Measurements from ENCODE around the gene LUZP2.

LUZP2 gene

DNA sequence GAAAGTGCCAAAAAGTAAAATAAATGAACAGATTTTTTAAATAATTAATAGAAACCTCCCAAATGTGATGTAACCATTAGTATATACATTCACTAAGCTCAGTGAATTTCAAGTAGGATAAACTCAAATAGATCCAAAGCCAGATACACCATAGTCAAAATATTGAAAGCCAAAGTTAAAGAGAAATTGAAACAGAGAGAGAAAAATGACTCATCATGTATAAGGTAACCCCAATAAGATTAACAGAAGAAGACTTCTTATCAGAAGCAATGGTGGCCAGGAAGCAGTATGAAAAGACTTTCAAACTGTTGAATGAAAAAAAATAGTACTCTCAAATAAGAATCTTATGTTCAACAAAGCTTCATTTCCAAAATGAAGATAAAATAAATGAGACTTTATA lies 70.5 kb downstream of the LUZP2 start:
- Histone ChIP-seq H3K27me3 (replicated peaks; ENCODE audit: control insufficient read depth, insufficient read depth, low read length) (no peaks in the 10 kb centered on the region), H3K36me3 (ENCODE audit: control insufficient read depth, insufficient read depth, low read length) (no peaks in the 10 kb centered on the region), H3K4me3 (replicated peaks; ENCODE audit: low read depth, low read length) (no peak overlapping the region)
- DNase-seq (ENCODE audit: extremely low read depth, insufficient read length), result no peak
- TF ChIP-seq, protein P1, sequence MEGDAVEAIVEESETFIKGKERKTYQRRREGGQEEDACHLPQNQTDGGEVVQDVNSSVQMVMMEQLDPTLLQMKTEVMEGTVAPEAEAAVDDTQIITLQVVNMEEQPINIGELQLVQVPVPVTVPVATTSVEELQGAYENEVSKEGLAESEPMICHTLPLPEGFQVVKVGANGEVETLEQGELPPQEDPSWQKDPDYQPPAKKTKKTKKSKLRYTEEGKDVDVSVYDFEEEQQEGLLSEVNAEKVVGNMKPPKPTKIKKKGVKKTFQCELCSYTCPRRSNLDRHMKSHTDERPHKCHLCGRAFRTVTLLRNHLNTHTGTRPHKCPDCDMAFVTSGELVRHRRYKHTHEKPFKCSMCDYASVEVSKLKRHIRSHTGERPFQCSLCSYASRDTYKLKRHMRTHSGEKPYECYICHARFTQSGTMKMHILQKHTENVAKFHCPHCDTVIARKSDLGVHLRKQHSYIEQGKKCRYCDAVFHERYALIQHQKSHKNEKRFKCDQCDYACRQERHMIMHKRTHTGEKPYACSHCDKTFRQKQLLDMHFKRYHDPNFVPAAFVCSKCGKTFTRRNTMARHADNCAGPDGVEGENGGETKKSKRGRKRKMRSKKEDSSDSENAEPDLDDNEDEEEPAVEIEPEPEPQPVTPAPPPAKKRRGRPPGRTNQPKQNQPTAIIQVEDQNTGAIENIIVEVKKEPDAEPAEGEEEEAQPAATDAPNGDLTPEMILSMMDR (IDR thresholded peaks at IDR 0.05; ENCODE audit: insufficient read depth, low read length, poor library complexity, severe bottlenecking), result no peak

- no peaks in the 10 kb centered on the region for H3K36me3 ChIP-seq (ENCODE audit: control insufficient read depth, insufficient read depth, low read length)
- no peaks in the 10 kb centered on the region for H3K27me3 ChIP-seq (replicated peaks; ENCODE audit: control insufficient read depth, insufficient read depth, low read length)
- DNase-seq (ENCODE audit: extremely low read depth, insufficient read length), result no peak
- TF ChIP-seq, protein P1 (IDR thresholded peaks at IDR 0.05; ENCODE audit: insufficient read depth, low read length, poor library complexity, severe bottlenecking), result no peak
- no peak overlapping the region for H3K4me3 ChIP-seq (replicated peaks; ENCODE audit: low read depth, low read length)
These were observed 75.5 kb downstream of the LUZP2 start for GRCh38 chr11:24572376-24572775.

GRCh38 chr11:24574461-24574860 lies 77.6 kb downstream of the LUZP2 start:
- no peak for DNase-seq (ENCODE audit: extremely low read depth, insufficient read length)
- Histone ChIP-seq H3K27me3 (replicated peaks; ENCODE audit: control insufficient read depth, insufficient read depth, low read length) (no peaks in the 10 kb centered on the region), H3K36me3 (ENCODE audit: control insufficient read depth, insufficient read depth, low read length) (no peaks in the 10 kb centered on the region), H3K4me3 (replicated peaks; ENCODE audit: low read depth, low read length) (no peak overlapping the region)
- TF ChIP-seq, protein P1 (IDR thresholded peaks at IDR 0.05; ENCODE audit: insufficient read depth, low read length, poor library complexity, severe bottlenecking), result no peak

- H3K4me3 ChIP-seq (replicated peaks; ENCODE audit: low read depth, low read length), result no peak overlapping the region
- no peak for DNase-seq (ENCODE audit: extremely low read depth, insufficient read length)
- H3K36me3 ChIP-seq (ENCODE audit: control insufficient read depth, insufficient read depth, low read length), result no peaks in the 10 kb centered on the region
- TF ChIP-seq, protein P1 (IDR thresholded peaks at IDR 0.05; ENCODE audit: insufficient read depth, low read length, poor library complexity, severe bottlenecking), result no peak
- H3K27me3 ChIP-seq (replicated peaks; ENCODE audit: control insufficient read depth, insufficient read depth, low read length), result no peaks in the 10 kb centered on the region
These were observed 78.5 kb downstream of the LUZP2 start for GRCh38 chr11:24575392-24575791.

DNA sequence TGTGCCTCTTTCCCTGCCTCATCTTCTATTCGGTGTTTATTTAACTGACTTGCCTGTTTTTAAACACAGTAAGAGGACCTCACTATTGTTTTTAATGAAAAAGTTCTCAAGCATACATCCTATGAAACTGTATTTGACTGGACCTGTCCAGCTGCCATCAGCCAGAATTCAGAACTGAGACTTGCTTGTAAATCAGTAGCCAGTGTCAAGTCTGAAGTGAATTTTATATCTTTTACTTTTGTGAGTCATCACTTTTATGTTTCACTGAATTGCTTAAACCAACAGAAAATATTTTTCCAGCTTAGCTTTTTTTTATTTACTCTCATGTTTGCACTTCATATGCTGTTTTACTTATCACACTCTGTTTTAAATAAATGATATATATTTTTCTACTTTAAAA lies 88.3 kb downstream of the LUZP2 start:
- TF ChIP-seq, protein P1 (IDR thresholded peaks at IDR 0.05; ENCODE audit: insufficient read depth, low read length, poor library complexity, severe bottlenecking), result no peak
- no peak for DNase-seq (ENCODE audit: extremely low read depth, insufficient read length)

DNA sequence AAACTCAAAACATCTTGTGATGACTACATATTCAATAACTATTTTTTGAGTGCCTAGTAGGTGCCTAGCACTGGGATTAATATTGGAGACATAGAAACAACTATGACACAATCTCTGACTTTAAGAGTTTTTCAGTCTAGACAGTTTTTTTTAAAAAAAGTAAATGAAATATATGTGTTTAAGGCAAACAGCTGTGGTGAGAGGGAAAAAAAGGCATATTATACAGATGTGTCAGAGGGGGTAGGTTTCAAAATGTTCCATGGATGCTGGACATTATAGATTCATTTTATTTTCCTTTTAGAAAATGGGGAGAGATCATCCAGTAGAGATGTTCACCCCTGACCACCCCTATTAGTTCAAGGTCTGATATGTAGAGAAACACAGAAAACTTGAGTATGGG lies 90.8 kb downstream of the LUZP2 start:
- Histone ChIP-seq H3K27me3 (replicated peaks; ENCODE audit: control insufficient read depth, insufficient read depth, low read length) (no peaks in the 10 kb centered on the region), H3K36me3 (ENCODE audit: control insufficient read depth, insufficient read depth, low read length) (no peaks in the 10 kb centered on the region), H3K4me3 (replicated peaks; ENCODE audit: low read depth, low read length) (no peak overlapping the region)
- TF ChIP-seq, protein P1 (IDR thresholded peaks at IDR 0.05; ENCODE audit: insufficient read depth, low read length, poor library complexity, severe bottlenecking), result no peak
- DNase-seq (ENCODE audit: extremely low read depth, insufficient read length), result no peak

More for the DNA sequence above, 88.3 kb downstream of the LUZP2 start:
- Histone ChIP-seq H3K27me3 (replicated peaks; ENCODE audit: control insufficient read depth, insufficient read depth, low read length) (no peaks in the 10 kb centered on the region), H3K36me3 (ENCODE audit: control insufficient read depth, insufficient read depth, low read length) (no peaks in the 10 kb centered on the region), H3K4me3 (replicated peaks; ENCODE audit: low read depth, low read length) (no peak overlapping the region)
